ENCODE data around the gene ZNF334.

The ZNF334 gene

GRCh38 chr20:46512943-46513844 is at the start of gene ZNF334:
Gene ZNF334, minus strand, starts transcription at chr20:46513559. Its CDS starts 1,457 bp downstream, at chr20:46512102.
- no peak within 1 kb of the TSS for H3K4me3 ChIP-seq (IDR thresholded peaks at IDR 0.05; ENCODE audit: insufficient read depth, low read depth, low read length)
- no peaks in the 10 kb centered on the region for H3K36me3 ChIP-seq (ENCODE audit: insufficient read depth)
- no peaks in the 10 kb centered on the region for H3K27me3 ChIP-seq (ENCODE audit: insufficient read depth, low read depth)
- H3K27ac ChIP-seq = no peak within 1 kb of the TSS
- no peak within 1 kb of the TSS for H2AFZ ChIP-seq (ENCODE audit: low read depth)
- H3K9ac ChIP-seq = no peak within 1 kb of the TSS
- H3K4me2 ChIP-seq = no peak within 1 kb of the TSS
- no peaks in the 10 kb centered on the region for H3K79me2 ChIP-seq (ENCODE audit: insufficient read depth, low read depth)
- H3K4me1 ChIP-seq (ENCODE audit: low read depth, poor library complexity, severe bottlenecking) = no peaks in the 10 kb centered on the region
- no peak for TF ChIP-seq CTCF (conservative IDR thresholded peaks at IDR 0.05; ENCODE audit: low read depth, low read length)
- H4K20me1 ChIP-seq (ENCODE audit: insufficient read depth) = no peaks in the 10 kb centered on the region

- TF ChIP-seq CTCF (conservative IDR thresholded peaks at IDR 0.05; ENCODE audit: low read depth, low read length) = peak; percentile 96
- Histone ChIP-seq H3K36me3 (ENCODE audit: insufficient read depth) (no peaks in the 10 kb centered on the region), H4K20me1 (ENCODE audit: insufficient read depth) (no peaks in the 10 kb centered on the region), H3K4me2 (peak overlapping the region; percentile 12; the same call in 1 of the 2 replicates), H2AFZ (ENCODE audit: low read depth) (peak overlapping the region; percentile 44), H3K4me3 (IDR thresholded peaks at IDR 0.05; ENCODE audit: insufficient read depth, low read depth, low read length) (no peak overlapping the region), H3K27me3 (ENCODE audit: insufficient read depth, low read depth) (no peaks in the 10 kb centered on the region), H3K27ac (no peak overlapping the region), H3K79me2 (ENCODE audit: insufficient read depth, low read depth) (no peaks in the 10 kb centered on the region), H3K4me1 (ENCODE audit: low read depth, poor library complexity, severe bottlenecking) (no peaks in the 10 kb centered on the region), H3K9ac (no peak overlapping the region)
Observed at GRCh38 chr20:46562373-46563169, 49.2 kb upstream of the ZNF334 start.

GRCh38 chr20:46562009-46562372 is 48.6 kb upstream of the ZNF334 start:
- Histone ChIP-seq H3K4me3 (IDR thresholded peaks at IDR 0.05; ENCODE audit: insufficient read depth, low read depth, low read length) (no peak overlapping the region), H3K27ac (no peak overlapping the region), H3K4me2 (peak overlapping the region; percentile 12; the same call in 1 of the 2 replicates), H3K36me3 (ENCODE audit: insufficient read depth) (no peaks in the 10 kb centered on the region), H3K9ac (no peak overlapping the region), H4K20me1 (ENCODE audit: insufficient read depth) (no peaks in the 10 kb centered on the region), H2AFZ (ENCODE audit: low read depth) (peak overlapping the region; percentile 44), H3K4me1 (ENCODE audit: low read depth, poor library complexity, severe bottlenecking) (no peaks in the 10 kb centered on the region), H3K79me2 (ENCODE audit: insufficient read depth, low read depth) (no peaks in the 10 kb centered on the region), H3K27me3 (ENCODE audit: insufficient read depth, low read depth) (no peaks in the 10 kb centered on the region)
- no peak for TF ChIP-seq CTCF (conservative IDR thresholded peaks at IDR 0.05; ENCODE audit: low read depth, low read length)

GRCh38 chr20:46559685-46560440 is 46.5 kb upstream of the ZNF334 start:
- Histone ChIP-seq H3K27me3 (ENCODE audit: insufficient read depth, low read depth) (no peaks in the 10 kb centered on the region), H3K79me2 (ENCODE audit: insufficient read depth, low read depth) (no peaks in the 10 kb centered on the region), H2AFZ (ENCODE audit: low read depth) (no peak overlapping the region), H3K27ac (no peak overlapping the region), H3K36me3 (ENCODE audit: insufficient read depth) (no peaks in the 10 kb centered on the region), H3K4me3 (IDR thresholded peaks at IDR 0.05; ENCODE audit: insufficient read depth, low read depth, low read length) (no peak overlapping the region), H3K4me1 (ENCODE audit: low read depth, poor library complexity, severe bottlenecking) (peaks cover 9% of the 10 kb centered on the region), H3K4me2 (no peak overlapping the region), H3K9ac (no peak overlapping the region), H4K20me1 (ENCODE audit: insufficient read depth) (no peaks in the 10 kb centered on the region)
- no peak for TF ChIP-seq CTCF (conservative IDR thresholded peaks at IDR 0.05; ENCODE audit: low read depth, low read length)
